ENCODE data around the gene CD300LF.
A peak's percentile ranks its signal among the peaks of the same experiment; 100 is the strongest.

The CD300LF gene

DNA sequence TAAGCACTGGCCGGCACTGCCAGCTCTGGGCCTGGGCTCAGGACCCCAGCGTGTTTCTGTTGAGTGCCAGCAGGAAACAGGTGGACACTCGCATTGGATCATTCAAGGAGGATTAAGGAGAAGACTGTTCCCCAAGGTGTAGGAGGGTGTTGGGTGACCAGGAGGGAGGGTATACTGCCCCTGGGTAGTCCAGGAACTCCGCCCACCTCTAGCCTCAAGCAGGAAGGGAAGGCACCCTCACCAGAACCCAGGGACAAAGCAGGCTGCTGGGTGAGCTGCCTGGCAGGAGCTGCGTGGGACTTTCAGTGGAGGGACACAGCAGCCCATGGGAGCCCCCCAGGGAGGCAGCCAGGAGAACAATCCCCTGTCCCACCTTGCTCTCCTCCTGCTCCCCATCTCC lies 16.6 kb upstream of the CD300LF start:
- no peak for DNase-seq

DNA sequence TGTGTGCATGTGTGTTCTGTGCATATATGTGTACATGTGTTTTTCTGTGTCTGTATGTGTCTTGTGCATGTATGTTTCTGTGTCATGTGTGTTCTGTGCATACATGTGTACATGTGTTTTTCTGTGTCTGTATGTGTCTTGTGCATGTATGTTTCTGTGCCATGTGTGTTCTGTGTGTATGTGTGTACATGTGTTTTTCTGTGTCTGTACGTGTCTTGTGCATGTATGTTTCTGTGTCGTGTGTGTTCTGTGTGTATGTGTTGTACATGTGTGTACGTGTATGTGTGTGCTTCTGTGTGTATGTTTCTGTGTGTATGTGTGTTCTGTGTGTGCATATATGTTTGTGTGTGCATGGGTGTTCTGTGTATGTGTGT lies 16.0 kb upstream of the CD300LF start:
- no peak for DNase-seq

DNA sequence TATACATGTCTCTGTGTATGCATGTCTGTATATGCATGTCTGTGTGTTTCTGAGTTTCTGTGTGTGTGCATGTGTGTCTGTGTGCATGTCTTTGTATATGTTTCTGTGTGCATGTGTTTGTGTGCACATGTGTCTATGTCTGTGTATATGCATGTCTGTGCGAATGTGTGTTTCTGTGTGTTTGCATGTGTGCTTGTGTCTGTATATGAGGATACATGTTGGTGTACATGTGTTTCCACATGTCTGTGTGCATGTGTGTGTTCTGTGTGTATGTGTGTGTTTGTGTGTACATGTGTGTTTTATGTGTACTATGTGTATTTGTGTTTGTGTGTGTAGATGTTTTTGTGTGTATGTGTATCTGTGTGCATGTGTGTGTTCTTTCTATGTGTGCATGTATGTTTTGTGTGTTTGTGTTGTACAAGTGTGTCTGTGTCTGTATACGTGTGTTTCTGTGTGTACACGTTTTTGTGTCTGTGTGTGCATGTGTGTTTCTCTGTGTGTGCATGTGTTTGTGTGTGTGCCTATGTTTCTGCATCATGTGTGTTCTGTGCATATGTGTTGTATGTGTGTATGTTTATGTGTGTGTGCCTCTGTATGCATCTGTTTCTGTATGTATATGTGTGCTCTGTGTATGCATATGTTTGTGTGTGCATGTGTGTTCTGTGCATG lies 15.4 kb upstream of the CD300LF start:
- no peak for DNase-seq

DNA sequence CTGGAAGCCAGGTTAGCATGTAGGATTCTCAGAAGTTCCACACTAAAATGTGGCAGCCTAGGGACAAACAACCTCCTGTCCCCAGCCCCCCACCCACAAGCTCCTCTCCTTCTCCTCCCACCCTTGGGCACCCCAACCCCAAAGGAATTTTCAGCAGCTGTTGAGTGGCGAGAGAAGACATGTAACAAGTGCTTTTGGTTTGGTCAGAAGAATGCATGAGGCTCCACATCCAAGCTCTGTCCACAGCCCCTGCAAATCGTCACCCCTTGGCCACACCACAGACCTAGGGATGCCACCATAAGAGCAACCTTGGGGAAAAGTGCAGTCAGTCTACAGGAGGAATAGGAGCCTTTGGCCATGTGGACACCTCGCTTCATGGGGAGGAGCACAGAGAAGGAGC lies 12.4 kb upstream of the CD300LF start:
- no peak for DNase-seq

DNA sequence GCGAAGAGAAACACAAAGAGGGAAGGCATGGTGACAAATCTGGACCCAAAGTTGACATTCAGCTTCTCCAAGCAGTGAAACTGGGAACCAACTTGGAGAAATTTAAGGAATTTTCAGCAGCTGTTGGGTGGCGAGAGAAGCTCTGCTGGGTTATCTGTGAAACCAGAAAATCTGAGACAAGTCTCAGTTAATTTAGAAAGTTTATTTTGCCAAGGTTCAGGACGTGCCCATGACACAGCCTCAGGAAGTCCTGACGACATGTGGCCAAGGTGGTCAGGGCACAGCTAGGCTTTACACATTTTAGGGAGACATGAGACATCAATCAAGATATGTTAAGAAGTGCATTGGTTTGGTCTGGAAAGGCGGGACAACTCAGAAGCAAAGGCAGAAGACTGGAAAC lies 11.2 kb upstream of the CD300LF start:
- no peak for DNase-seq

DNA sequence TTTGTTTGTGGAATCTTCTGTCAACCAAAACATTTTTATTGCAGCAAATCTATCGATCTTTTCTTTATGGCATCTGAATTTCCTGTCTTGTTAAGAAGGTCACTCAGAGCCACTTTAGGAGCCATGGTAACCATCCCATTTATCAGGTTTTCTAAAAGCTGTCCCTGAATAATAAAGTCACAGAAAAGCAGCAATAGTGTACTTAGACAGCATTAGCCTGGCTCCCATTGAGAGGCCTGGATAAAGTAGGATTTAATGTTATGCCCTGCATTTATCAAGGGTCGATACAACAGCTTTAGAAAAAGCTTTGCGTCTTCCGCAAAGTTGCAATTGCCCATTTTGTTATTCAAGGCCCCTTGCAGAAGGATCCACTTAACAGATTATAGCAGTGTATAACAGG lies 10.1 kb upstream of the CD300LF start:
- no peak for DNase-seq

DNA sequence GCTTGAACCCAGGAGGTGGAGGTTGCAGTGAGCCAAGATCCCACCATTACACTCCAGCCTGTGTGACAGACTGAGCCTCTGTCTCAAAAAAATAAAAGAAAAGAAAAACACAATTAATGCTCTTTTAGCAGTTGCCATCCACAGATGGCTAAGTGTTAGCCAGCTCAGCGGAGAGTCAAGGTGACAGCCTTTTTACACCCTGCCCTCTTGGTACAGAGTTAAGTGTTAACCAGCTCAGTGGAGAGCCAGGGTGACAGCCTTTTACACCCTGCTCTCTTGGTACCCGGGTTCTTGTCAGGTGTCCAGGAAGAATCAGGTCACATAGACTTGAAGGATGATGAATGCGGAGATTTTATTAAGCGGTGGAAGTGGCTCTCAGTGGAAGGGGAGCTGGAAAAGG lies 7.8 kb upstream of the CD300LF start:
- no peak for DNase-seq

DNA sequence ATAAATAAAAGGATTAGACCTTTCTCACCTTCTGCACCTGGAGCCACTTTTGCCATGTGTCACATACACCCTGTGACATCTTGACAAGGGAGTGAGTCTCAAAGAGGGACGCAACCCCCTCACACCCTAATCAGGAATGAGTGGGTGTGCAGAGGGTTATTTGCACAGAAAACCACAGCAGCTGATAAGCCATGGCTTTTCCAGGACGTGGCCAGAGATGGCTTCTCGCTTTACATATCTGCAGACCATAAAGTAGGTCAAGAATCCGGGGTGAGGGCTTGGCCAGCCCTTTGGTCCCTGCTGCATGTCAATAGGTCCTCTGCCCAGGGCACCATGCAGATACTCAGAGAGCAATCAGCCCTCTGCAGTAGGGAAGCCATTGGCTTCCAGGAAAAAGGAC lies 2.4 kb upstream of the CD300LF start:
- DNase-seq, result no peak

DNA sequence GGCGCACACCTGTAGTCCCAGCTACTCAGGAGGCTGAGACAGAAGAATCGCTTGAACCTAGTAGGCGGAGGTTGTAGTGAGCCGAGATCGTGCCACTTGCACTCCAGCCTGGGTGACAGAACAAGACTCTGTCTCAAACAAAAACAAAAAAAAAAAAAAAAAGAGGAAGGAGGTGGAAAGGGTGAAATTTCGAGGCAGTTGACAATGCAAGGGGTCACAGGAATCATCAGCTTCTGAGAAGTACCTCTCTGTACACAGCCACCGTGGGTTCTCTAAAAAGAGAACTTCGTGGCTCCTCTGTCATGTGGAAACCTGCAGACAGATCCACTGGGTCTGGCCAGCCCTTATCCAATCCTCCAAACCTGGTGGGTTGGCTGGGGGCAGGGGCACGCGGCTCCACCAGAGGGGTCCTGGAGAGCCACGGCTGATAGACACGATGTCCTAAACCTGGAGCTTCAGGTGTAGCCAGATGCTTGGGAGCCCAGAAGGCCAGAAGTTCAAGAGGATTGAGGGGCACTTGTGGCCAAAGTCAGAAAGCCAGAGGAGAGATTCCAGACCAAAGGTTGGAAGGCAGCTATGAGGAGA lies 540 bp upstream of the CD300LF start:
- DNase-seq, result no peak

DNA sequence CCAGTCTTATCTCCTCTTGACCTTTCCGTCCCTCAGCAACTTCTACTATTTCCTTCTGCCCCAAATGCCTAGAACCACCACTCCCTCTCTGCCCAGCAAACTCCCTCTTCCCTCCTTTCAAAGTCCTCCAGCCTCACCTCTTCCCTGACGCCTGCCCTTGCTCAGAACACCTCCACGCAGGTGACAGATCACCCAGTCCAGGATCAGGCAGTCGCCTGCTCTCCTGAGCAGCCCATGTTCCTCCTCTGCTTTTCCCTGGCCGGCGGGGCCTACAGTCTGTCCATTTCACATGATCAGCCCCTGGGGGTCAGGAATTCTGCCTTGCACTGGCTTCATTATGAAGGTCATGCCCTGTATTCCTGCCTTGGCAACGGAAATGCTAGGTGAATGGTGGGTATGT lies 422 bp downstream of the CD300LF start:
- DNase-seq, result no peak

DNA sequence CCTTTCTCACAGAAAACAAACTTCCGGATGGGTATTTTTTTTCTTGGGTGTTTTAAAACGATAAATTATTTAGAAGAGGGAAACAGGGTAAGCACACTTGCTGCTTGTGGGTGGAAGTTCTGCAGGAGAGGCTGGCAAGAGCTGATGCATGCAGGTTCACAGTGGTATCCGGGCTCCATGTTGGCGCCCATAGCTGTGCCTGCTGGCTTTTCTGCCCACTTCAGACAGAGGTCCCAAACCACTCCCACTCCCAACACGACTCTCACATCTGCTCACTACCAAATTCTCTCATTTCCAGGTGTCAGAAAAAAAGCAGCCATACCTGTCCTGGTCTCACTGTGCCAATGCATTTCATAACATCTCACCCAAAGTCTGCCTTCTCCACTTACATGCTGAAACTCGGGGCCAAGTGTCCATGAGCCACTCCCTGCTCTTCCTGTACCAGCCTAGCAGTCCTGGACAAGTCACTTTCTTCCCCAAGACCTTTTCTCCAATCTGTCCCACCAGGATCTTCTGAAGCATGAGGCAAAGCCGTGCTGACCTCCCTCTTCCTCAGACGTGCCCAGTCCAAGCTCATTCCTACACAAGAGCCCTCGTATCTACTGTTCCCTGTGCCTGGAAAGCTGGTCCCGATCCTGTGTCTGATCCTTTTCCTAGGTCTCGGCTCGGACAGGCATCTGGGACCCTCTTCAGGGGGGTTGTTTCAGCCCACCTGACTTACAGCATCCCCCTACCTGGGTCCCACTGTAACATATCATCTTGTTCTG lies 1.5 kb downstream of the CD300LF start:
- DNase-seq, result no peak

DNA sequence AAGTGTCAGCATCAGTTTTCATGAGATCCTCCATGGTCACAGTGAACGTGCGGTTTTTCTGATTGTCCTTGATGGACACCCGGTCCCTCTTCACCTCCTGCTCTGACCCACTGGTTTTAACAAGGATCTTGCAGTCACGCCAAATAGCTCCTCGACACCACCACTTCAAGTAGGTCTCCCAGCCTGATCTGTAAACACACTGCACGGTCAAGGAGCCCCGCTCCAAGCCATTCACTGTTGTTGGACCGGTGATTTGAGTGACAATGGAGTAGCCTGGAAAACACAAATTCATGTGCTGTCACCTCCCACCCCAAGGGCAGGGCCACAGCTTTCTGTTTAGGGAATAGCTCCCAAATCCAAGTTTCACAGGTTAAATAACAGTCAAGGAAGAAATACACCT lies 8.2 kb downstream of the CD300LF start:
- no peak for DNase-seq

DNA sequence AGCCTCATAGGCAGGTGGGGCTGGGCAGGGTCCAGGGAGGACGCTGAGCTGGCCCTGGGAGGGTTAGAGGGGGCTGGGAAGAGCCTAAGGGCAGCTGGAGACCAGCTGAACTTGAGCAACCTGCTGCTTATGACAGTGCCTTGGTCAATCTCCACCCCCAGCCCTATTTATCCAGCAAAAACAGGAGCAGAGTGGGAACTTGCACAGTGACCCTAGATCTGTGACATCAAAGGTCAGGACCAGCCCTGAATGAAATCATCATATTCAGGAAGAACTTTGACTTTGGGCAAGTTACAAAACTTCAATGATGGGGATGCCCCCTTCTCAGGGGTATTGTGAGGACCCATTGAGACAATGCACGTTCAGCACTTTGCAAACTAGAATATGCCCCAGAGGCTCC lies 9.4 kb downstream of the CD300LF start:
- DNase-seq, result no peak

DNA sequence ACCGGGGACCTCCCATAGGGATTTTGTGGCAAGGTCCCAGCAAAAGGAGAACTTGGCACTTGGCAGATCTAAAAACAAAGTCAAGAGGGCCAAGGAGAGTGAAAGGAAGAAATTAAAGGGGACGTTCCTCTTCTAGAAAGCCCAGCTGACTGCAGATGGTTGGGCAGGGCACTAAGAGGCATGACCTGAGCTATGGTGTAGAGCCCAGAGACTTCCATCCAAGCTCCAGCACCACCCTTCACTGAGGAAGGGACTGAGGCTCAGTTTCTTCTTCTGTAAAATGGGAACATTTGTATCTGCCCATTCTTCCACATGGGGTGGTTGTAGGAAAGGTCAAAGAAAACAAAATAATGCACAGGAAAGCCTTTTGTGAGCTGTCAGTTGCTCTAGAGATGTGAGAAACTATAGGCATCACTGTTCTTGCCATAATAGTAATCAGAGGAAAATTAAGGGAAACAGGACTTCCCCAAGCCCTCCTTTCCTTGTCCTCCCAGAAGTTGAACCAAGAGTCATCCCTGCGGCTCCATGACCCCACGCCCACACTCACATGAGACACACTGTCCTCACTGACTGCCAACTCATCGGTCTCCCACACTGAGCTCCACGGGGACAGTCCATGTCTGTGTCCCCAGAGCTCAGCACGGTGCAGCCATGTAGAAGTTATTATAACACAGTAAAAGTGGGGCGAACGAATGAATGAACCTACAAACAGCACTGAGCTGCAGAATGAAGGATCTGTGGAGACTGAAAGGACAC lies 10.4 kb downstream of the CD300LF start:
- no peak for DNase-seq

DNA sequence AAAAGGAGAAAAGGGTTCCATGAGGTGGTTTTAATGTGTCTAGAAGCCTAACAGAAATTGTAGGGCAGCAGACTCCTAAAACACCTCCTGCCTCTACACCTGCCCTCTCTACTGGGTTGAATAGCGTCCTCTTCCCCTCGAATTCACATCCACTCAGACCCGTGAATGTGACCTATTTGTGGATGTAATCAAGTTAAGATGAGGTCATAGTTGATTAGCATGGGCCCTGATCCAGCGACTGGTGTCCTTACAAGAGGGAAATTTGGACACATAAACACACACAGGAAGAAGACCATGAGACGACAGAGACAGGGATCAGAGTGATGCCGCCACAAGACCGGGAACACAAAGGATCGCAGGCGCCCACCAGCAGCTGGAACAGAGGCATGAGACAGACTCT lies 13.5 kb downstream of the CD300LF start:
- DNase-seq, result no peak

DNA sequence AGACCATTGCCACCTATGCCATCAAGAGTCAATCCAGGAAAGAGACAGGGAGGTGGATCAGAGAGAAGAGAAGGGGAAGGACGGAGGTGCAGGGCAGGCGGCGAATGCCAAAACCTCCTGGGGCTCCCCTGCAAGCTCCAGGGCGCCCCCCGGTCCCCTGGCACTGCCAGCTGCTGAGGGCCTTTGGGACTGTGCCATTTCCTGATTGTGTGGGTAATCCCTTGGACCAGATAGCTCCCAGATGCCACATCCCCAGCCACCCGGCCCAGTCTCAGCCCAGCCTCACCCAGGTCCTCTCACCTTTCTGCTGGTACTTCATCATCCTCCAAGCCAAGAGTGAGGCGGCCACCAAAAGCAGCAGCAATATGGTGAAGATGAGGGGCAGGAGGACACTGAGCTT lies 14.7 kb downstream of the CD300LF start:
- DNase-seq, result no peak

DNA sequence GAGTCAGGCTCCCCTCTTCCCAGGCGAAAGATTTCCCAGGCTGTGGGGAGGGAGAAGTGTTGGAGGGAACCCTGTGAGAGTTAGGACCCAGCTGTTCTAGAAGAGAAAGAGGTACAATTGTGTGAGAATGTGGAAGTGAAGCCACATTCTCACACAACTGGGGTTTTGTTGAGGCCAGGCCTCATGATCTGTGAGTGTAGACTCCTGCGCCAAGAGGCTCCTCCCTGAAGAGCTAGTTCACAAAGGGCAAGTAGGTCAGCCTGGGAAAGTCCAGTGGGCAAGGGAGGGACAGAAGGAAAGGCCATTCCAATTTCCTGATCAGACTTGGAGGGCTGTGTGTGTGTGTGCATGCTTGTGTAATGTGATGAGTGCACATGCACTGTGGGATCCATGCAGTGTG lies 15.2 kb downstream of the CD300LF start:
- no peak for DNase-seq

DNA sequence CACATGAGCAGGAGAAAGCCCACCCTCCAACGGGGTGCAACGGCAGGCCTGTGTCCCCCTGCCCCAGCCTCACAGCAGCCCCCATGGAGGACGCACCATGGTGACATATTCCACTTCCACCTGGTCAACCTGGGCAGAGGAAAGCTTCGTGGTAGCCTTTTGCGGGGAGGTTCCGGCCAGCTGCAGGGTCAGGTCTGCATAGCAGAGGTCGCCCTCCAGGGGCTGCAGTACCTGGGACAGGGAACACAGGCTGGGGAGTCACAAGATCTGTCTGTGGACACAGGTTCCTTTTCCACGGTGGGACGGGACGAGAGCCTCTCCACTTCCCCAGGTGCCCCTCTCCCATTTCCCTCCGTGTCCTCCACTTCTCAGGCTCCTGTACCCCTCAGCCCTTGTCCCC lies 17.1 kb downstream of the CD300LF start:
- no peak for DNase-seq

DNA sequence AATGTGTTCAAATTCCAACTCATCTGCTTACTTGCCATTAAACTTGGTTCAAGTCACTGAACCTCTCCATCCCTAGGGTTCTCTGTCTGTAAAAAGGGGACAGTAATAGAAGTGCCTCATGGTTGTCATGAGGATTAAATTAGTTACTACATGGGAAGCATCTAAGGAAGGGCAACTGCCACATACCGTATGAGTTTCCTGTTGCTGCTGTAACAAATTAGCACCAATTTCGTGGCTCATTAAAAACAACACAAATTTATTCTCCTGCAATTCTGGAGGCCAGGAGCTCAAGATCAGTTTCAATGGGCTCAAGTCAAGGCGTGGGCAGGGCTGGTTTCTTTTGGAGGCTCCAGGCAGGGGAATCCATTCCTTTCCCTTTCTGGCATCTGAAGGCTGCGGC lies 18.6 kb downstream of the CD300LF start:
- DNase-seq, result no peak

DNA sequence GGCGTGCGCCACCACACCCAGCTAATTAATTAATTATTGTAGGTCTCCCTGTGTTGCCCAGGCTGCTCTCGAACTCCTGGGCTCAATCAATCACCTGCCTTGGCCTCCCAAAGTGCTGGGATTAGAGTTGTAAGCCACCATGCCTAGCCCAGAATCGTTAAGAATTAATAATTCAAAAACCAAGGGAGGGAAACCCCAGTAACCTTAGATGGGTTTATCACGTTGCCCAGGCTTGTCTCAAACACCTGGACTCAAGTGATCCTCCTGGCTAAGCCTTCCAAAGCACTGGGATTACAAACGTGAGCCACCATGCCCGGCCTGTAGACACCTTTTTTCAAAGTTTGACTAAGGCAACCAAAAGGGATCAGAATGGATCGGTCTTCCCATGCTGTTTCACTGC lies 21.6 kb downstream of the CD300LF start:
- peak; percentile 19 for DNase-seq

DNA sequence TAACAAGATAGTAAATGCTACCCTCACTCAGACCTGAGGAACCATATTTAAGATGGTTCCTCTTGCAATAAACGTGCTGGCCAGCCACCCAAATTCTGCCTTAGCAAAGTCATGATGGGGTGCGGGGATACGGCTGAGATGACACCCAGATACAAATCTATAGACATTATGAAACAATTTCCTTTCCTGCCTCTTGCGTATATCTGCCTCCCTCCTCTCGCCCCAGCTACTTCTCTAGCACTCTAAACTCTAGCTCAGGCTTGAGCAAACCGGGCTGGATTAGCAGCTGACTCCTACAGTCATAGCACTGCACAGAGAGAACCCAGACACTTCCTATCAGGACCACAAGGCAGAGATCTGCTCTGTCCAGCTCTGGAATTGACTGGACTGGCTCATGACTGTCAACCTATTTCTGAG lies 22.3 kb downstream of the CD300LF start:
- DNase-seq, result peak; percentile 54

DNA sequence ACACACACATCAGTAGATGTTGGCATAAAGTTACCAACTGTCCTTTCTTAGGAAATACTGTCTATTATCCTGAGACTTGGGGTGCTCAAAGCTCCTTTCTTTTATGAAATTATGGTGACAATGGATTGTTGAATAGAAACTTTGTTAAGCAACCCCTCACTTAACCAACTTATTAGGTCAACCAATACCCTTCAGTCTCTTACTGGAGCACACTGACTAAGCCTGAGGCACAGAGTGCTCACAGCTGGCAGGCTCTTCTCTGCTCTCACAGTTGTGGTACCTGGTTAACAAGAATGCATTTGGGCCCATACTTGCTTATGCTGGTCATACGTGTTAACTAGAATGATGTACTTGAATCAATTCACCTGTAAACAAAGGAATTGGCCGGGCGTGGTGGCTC lies 24.8 kb downstream of the CD300LF start:
- DNase-seq, result peak; percentile 22

DNA sequence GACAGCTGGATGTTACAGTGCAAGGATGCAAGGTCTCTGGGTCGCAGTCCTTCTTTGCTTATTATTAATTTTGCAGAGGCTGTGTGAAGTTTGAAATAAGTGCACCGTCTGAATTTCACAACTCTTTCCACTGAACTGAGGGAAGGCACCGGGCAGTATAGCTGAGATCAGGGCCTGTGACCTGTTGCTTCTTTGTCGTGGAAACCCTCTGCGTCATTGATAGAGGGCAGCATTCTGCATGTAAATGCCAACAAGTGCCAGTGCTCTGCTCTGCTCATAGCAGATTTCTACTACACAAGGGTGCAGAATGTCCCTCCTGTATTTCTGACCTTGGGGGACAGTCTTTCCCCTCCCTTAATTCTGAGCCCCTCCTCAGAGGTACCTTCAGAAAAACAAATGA lies 26.0 kb downstream of the CD300LF start:
- peak; percentile 33 for DNase-seq
